GM21825 (cell line): ENCODE data around the gene LACRT.

Source experiments
- ATAC-seq: cut with Tn5 transposase; IDR thresholded peaks from one replicate; pipeline ENCODE4 v1.9.1; 2021; ENCODE audit warnings: mild to moderate bottlenecking, moderate library complexity; ENCODE audit not compliant: unreplicated experiment

The LACRT gene

DNA sequence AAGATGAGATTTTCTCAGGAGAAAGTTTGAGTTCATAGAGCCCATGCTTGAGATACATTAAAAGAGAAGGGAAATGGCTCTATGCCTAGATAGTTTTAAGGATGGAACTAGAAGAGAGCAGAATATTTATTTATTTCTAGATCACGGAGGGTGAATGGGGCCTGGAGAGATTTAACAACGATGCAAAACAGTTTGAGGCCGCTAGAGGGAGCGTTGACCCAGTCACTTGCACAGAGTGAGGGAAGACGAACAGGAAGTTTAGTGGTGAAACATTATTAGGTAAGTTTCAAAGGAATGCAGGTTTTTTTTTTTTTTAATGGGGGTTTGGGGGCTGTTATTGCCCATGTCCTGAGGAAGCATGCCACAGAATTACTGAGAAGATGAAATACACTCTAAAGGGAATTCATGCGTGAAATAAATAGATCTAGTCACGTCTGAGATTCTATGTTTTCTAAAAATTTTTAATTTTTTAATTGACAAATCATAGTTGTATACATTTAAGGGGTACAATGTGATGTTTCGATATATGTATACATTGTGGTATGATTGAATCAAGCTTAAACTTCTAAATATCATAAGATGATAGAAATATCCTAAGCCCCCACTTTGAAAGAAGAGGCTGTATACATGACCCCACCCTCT lies 31.4 kb downstream of the LACRT start:
- peak; percentile 87 for ATAC-seq

DNA sequence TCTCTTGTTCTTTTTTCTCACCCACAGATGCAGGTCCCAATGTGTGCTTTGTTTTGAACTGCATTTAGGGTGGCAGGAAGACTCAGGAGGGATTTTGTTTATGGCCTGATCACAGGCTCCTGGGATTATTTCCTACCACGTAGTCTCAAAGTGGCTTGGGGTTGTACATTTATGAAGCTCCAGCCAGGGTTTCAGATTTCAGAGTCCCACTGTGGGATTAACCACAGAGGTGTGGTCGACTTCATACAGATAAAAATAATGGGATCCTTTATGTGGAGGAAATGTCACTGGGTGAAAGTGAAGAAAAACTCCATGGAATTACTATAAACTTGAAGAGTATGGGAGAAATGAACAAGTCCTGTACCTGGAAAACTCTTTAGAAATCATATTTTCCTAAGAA lies 32.0 kb downstream of the LACRT start:
- ATAC-seq: no peak

DNA sequence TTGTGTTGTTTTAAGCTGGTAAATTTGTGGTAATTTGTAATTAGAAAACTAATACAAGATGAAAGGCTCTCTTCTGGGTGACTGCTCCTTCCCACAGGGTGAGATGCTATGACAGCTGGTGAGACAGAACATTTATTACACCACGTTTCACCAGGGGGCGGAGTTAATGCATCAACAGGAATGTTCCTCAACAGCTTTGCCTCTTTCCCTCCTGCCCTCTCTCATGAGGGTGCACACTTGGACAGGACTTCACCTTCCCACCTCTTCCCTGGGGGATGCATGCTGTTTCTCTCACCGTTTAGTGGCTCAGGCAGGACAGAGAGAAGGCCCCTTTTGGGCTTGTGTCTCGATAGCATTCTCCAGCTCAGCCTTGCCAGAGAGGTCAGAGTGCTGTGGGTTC lies 32.9 kb downstream of the LACRT start:
- ATAC-seq: no peak

DNA sequence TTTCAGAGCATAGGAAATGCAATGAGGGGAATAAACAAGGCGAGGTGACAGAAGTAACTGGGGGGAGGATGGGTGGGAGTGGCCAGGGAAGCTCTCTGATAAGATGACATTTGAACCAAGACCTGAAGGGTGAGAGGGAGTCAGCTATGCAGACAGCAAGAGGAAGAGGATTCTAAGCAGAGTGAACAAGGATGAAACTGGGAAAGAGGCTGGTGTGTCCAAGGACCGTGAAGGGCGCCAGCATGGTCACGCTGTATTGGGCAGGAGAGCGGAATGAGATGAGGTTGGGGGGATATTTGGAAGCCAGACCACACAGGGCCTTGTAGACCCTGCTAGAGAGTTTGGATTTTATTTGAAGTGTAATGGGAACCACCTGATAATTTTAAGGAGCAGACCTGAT lies 35.7 kb downstream of the LACRT start:
- no peak for ATAC-seq

DNA sequence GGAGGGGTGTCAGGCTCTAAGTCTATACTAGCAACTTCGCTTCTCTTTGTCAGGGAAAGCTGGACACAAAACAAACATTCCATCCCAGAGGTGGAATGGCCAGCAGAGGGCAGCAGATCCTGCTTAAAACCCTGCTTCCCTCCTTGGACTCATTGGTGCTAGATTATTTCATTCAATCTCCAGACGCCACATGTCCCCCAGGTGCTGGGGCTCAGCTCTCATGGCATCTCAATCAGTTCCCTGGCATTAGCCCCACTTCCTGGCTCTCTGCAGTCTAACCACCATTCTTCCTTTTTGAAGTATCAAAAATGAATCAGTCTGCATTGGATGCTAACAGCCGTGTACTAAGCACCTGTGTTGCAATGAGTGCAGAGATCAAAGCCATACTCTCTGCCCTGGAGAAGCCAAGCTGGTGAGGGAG lies 38.2 kb downstream of the LACRT start:
- no peak for ATAC-seq

DNA sequence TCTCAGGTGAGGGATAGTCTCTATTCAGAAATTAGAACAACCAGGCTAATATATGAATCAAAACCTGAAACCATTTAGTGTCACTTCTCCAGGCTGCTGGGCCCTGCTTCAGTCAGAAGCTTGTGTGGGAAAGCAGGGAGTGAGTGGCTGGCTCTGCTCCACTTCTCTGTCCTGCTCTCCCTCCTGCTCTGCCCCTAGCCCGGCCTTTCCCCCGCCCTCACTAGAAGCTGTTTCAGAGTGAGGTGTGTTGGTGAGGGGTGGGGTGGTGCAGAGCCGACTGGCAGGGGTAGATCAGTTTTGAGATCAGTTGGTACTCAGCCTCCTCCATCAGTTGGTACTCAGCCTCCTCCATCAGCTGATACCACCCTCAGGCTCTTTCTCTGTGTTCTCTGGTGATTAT lies 39.2 kb downstream of the LACRT start:
- no peak for ATAC-seq

DNA sequence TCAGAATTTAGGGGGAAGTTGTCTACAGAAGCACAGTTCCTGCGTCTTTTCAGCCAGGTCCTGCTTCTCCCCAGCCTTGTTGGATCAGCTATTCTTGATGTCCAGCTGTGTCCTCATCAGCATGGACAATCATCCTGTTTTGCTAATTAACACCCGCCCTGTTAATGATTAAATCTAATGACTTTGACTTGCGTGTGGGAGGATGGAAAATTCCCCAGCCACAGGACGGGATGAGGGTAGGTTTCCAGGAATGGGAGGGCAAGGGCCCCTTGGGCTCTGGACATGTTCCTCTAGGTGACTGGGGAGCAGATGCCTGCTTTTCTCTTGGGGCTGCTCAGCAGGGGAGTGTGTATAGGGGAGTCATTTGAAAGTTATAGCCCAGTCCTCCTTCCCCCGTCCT lies 41.0 kb downstream of the LACRT start:
- no peak for ATAC-seq

DNA sequence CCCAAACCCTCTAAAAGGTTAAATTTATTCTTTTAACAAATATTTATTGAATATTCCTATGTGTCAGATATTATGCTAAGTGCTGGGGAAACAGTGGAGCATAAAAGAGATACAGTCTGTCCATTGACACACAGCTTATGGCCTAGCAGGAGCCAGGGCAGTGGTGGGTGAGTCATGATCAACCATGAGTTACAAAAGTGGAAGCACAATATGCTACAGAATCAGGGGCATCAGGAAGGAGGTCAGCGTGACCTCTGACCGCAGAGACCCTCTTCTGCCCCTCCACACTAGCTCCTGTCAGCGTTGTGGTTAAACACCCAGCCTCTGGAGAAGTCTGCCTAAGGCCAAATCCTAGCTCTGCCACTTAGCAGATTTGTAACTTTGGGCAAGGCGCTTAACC lies 41.6 kb downstream of the LACRT start:
- no peak for ATAC-seq

DNA sequence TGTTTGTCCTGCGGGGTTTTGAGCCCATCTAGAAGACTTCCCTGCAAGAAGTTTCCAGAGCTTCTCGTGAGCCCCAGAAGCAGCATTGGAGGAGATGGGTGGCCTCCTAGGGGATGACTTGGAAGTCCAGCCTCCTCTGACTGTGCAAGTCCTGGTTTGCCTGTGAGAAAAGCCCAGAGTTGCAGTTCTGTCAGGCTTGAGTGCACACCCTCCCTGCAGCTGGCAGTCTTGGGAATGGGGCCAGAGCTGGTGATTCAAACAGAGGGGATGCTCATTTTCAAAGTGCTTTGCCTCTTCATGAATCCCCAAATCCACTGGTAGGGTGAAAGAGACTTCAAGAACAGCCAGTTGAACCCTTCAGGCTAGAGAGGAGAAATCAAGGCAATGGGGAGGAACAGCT lies 42.4 kb downstream of the LACRT start:
- ATAC-seq: no peak

DNA sequence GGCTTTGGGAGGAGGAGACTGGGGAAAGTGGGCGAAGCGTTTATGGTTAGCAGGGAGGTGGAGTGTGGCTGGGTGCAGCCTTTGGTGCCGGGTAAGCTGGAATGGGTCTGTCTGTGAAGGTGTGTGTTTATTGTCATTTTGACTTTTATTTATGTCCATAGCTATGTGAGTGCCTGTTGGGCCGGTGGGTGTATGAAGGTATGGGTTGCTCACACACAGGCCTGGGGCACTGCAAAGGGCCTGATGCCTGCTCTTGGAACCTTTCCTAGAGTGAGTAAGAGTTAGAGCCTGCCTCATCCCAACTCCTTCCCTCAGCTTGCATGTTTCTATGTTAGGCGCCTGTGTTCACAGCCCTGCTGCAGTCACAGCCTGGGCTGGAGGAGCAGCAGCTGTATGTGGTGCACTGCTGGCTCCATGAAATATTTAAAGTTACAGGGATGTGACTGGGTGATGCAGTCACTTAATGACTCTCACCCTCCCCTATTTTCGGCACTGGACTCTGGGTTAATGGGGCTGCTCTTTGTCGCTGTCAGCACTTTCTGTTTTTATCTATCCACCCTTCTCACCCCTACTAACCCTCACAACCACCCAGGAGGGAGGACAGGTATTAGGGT lies 43.6 kb downstream of the LACRT start:
- no peak for ATAC-seq

DNA sequence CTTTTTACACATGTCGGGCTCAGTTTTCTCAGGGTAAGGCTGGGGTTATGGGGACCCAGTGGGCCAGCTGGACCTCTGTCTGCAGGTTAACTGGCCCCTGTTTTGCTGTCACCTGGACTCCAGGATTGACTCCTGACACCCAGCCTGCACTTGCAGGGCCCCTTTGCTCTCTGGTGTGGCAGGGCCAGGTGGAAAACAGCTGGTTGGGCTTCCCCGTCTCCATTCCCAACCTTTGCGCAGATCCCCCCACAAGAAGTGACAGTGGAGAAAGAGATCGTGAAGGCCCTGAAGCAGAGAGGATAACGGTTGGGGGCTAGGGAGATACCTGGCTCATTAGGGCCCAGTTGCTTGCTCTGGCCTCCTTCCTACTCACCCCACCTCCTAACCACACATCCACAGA lies 44.7 kb downstream of the LACRT start:
- ATAC-seq: no peak

DNA sequence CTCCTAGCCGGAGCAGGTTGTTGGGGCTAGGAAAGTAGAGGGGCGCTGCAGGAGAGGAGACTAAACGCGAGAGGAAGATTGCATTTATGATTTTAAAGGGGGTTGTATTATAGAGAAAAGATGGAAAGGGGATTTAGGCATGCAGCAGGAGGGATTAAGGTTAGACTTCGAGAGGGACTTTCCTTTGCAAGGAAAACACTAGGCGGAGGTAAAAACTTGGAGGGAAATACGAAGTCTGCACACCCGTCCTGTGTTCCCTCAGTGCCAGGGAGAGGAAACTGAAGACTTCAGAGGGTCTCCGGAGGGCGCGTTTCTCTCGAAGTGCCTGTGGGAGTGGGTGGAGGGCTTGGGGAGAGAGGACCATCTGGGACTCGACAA lies 45.8 kb downstream of the LACRT start:
- ATAC-seq: no peak

DNA sequence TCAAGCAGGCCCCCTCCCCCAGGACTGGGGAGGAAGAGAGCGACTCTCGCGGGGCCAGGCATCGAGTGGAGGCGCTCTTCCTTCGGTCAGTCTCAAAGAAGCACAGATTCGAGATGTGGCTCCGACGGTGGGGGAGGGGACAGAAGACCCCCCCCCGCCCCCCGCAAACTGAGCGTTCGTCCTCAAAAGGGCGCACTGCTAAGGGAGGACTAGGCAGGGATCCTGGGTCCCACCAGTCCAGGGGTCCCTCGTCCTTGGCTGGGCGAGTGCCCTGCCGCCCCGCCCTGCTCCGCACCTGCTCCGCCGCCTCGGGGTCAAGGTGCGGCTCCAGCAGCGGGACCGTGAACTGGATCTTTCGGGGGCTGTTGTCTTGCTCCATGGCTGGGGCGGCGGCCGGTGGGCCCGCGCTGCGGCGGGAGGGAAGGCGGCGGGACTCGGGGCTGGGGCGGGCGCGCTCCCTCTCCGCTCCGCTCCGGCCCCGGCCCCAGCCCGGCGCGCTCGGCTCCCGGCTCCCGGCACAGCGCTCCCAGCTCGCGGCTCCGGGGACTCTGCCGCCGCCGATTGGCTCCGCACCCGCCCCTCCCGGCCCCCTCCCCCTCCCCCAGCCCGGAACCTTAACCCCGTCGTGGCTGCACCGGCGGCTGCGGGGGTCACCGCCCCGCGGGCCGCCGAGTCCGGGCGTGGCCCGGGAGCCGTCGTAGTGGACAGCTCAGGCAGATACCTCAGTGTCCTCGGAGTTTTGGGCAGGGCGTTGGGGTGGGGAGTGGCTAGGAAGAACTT lies 46.4 kb downstream of the LACRT start, which contains the start of gene PPP1R1A:
TSS of gene PPP1R1A (minus strand) at position 550 of the 780 bp plus-strand sequence. CDS start at position 379, 171 bp downstream.
- no peak for ATAC-seq

DNA sequence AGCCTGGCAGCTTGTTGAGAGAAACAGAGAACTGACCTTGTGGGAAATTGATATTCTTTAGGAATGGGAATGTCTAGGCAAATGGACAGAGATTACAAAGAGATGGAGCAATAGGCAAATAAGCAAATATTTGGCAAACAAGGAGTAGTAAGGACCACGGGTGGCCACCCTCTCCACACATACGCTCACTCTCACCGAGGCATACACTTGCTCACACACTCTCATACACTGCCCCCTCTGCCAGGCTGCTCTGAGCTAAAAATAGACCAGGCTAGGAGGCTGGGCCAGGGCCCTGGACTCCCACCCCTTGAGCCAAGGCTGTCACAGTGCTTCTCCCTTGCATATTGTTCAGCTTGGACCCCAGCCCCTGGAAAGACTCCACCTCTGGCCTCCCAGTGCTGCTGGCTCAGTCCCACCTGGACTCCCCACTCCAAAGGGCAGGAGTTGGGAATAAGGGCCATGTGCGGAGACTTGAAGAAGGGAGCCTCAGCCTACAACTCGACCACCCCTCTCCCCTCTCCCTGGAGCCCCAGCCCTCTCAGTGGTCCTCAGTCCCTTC lies 47.3 kb downstream of the LACRT start:
- ATAC-seq: no peak

DNA sequence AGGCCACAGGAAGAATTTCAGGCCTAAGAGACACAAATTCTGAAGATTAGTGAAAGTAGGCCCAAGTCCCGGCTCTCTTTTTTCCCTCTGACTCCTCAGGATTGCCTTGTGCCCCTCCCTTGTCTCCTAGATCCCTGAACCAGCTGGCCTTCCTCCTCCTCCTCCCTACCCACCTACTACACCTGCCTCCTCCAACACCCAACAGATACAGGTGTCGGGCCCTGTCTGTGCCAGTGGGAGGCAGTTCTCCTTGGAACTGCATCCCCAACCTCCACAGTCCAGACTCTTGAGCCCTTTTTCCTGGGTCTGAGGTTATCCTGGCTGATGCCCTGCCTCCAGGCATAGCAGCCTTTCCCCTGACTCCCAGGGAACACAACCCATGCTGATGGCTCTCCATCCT lies 48.1 kb downstream of the LACRT start:
- ATAC-seq: no peak

DNA sequence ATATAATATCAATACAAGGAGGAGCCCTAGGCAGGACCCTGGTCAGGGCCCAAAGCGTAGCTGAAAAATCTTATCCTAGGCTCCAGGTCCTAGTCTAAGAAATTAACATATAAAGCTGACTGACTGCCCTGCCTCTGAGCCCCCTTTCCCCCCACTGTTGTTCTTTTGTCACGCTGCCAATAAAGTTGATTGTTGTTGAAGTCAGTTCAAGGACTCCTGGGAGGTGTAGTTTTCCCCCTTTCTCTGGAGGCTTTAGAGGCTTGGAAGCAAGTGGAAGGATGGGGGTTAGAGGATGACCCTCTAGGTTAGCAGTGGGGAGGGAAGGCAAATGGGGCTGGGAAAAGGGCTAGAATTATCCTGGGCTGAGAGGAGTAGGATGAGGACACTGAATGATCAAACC lies 49.5 kb downstream of the LACRT start:
- no peak for ATAC-seq

DNA sequence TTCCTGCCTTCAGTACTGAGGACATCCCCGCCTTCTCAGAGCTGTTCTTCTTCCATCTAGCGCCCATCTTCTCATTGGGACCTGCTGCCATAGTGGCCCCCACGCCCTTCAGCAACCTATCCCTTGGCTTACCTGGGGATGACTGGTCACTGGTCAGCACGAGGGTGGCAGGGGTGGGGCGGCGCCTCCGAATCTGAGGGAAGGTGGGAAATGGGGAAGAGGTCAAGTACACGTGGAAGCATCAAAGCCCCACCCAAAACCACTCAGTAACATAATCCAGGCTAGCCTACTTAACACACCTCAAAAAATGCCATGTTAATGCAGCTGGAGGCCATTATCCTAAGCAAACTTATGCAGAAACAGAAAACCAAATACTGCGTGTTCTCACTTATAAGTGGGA lies 50.6 kb downstream of the LACRT start:
- no peak for ATAC-seq

DNA sequence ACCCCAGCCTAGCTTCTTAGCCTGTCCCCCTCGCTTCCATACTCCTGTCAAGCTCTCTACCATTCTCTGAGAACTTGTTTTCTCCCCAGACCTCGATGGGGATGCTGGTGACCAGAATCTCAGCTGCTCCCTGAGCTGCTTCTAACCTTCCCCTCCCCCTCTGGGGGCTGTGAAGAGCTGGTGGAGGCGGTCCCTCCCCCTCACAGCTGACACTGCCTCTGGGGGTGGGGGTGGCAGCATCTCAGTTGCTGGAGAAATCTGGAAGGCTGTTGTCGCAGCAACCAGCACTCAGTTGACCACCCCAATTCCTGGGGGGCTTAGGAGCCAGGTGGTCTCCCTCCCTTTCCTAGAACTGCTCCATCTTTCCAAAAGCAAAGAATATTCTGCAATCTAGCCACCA lies 51.0 kb downstream of the LACRT start:
- ATAC-seq: no peak

DNA sequence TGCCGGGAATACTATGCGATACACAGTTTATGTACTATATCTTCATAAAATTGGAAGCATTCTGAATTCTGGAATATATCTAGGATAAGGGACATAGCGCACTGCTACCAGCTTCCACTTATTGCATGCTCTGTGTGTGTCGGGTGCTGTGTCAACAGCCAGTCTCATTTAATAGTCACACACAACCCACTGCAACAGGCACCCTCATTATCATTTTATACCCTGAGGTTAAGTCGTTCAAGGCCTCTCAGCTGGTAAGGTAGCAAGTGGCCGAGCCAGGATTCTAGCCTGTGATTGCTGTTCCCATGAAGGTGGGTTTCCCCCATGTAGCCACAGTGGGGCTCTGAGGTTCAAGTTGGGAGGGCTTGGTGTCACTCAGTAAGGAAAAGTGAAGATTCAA lies 53.3 kb downstream of the LACRT start:
- ATAC-seq: no peak
